Measurements from ENCODE around the gene ATXN1. TPM values are rescaled to one million over a fixed set of nuclear protein-coding genes. Genes with fewer than 3 reads are reported as not detected.

Gene ATXN1
- total RNA-seq, 2 donors from 2014 or later: 56.4 to 103 TPM

- ATAC-seq (no peak), DNase-seq (ENCODE audit: low spot score) (no peak)
- Mint-ChIP-seq H3K4me3 (no peak overlapping the region), H3K9me3 (no peaks in the 10 kb centered on the region), H3K27me3 (no peaks in the 10 kb centered on the region), H3K4me1 (ENCODE audit: low read depth in 2 of 2) (peaks cover 0 to 8% of the 10 kb centered on the region in 2 donors), H3K27ac (no peak overlapping the region), H3K36me3 (no peaks in the 10 kb centered on the region)
Observed at GRCh38 chr6:16375843-16376242, 385.4 kb downstream of the ATXN1 start.

- H3K27me3 Mint-ChIP-seq: no peaks in the 10 kb centered on the region
- no peak for ATAC-seq
- no peaks in the 10 kb centered on the region for H3K36me3 Mint-ChIP-seq
- peaks cover 0 to 8% of the 10 kb centered on the region in 2 donors for H3K4me1 Mint-ChIP-seq (ENCODE audit: low read depth in 2 of 2)
- no peaks in the 10 kb centered on the region for H3K9me3 Mint-ChIP-seq
- no peak for DNase-seq (ENCODE audit: low spot score)
- no peak overlapping the region for H3K27ac Mint-ChIP-seq
- H3K4me3 Mint-ChIP-seq: no peak overlapping the region
Observed at GRCh38 chr6:16375206-16375605, 386.1 kb downstream of the ATXN1 start.

GRCh38 chr6:16374461-16375200, 386.6 kb downstream of the ATXN1 start:
- no peaks in the 10 kb centered on the region for H3K27me3 Mint-ChIP-seq
- H3K4me3 Mint-ChIP-seq: no peak overlapping the region
- DNase-seq (ENCODE audit: low spot score): no peak
- no peaks in the 10 kb centered on the region for H3K9me3 Mint-ChIP-seq
- ATAC-seq: no peak
- no peaks in the 10 kb centered on the region for H3K36me3 Mint-ChIP-seq
- H3K27ac Mint-ChIP-seq: no peak overlapping the region
- H3K4me1 Mint-ChIP-seq (ENCODE audit: low read depth in 2 of 2): peaks cover 0 to 8% of the 10 kb centered on the region in 2 donors

GRCh38 chr6:16374016-16374415, 387.2 kb downstream of the ATXN1 start:
- Mint-ChIP-seq H3K4me3 (no peak overlapping the region), H3K9me3 (no peaks in the 10 kb centered on the region), H3K27me3 (no peaks in the 10 kb centered on the region), H3K27ac (no peak overlapping the region), H3K4me1 (ENCODE audit: low read depth in 2 of 2) (peaks cover 0 to 8% of the 10 kb centered on the region in 2 donors), H3K36me3 (no peaks in the 10 kb centered on the region)
- no peak for ATAC-seq
- no peak for DNase-seq (ENCODE audit: low spot score)

- H3K4me1 Mint-ChIP-seq (ENCODE audit: low read depth in 2 of 2): peaks cover 0 to 4% of the 10 kb centered on the region in 2 donors
- no peak for DNase-seq (ENCODE audit: low spot score)
- H3K36me3 Mint-ChIP-seq: no peaks in the 10 kb centered on the region
- H3K4me3 Mint-ChIP-seq: no peak overlapping the region
- H3K27ac Mint-ChIP-seq: no peak overlapping the region
- H3K9me3 Mint-ChIP-seq: no peaks in the 10 kb centered on the region
- ATAC-seq: no peak
- no peaks in the 10 kb centered on the region for H3K27me3 Mint-ChIP-seq
Observed at GRCh38 chr6:16372029-16372776, 389.1 kb downstream of the ATXN1 start.

- H3K36me3 Mint-ChIP-seq: no peaks in the 10 kb centered on the region
- no peaks in the 10 kb centered on the region for H3K4me1 Mint-ChIP-seq (ENCODE audit: low read depth in 2 of 2)
- no peaks in the 10 kb centered on the region for H3K9me3 Mint-ChIP-seq
- DNase-seq (ENCODE audit: low spot score): no peak
- H3K27me3 Mint-ChIP-seq: no peaks in the 10 kb centered on the region
- no peak overlapping the region for H3K4me3 Mint-ChIP-seq
- H3K27ac Mint-ChIP-seq: no peak overlapping the region
- no peak for ATAC-seq
Observed at GRCh38 chr6:16371401-16371800, 389.9 kb downstream of the ATXN1 start.

GRCh38 chr6:16370943-16371342, 390.3 kb downstream of the ATXN1 start:
- Mint-ChIP-seq H3K4me1 (ENCODE audit: low read depth in 2 of 2) (no peaks in the 10 kb centered on the region), H3K27ac (no peak overlapping the region), H3K9me3 (no peaks in the 10 kb centered on the region), H3K4me3 (no peak overlapping the region), H3K36me3 (no peaks in the 10 kb centered on the region), H3K27me3 (no peaks in the 10 kb centered on the region)
- no peak for DNase-seq (ENCODE audit: low spot score)
- ATAC-seq: no peak

- Mint-ChIP-seq H3K4me1 (ENCODE audit: low read depth in 2 of 2) (no peaks in the 10 kb centered on the region), H3K4me3 (no peak overlapping the region), H3K36me3 (no peaks in the 10 kb centered on the region), H3K27me3 (no peaks in the 10 kb centered on the region), H3K27ac (no peak overlapping the region), H3K9me3 (no peaks in the 10 kb centered on the region)
- ATAC-seq (no peak), DNase-seq (ENCODE audit: low spot score) (no peak)
Observed at GRCh38 chr6:16369989-16370388, 391.3 kb downstream of the ATXN1 start.

- no peaks in the 10 kb centered on the region for H3K36me3 Mint-ChIP-seq
- no peak overlapping the region for H3K4me3 Mint-ChIP-seq
- H3K9me3 Mint-ChIP-seq: no peaks in the 10 kb centered on the region
- DNase-seq (ENCODE audit: low spot score): no peak
- no peaks in the 10 kb centered on the region for H3K4me1 Mint-ChIP-seq (ENCODE audit: low read depth in 2 of 2)
- no peaks in the 10 kb centered on the region for H3K27me3 Mint-ChIP-seq
- no peak overlapping the region for H3K27ac Mint-ChIP-seq
- no peak for ATAC-seq
Observed at GRCh38 chr6:16369140-16369745, 392.0 kb downstream of the ATXN1 start.

- no peak overlapping the region for H3K27ac Mint-ChIP-seq
- ATAC-seq (no peak), DNase-seq (ENCODE audit: low spot score) (no peak)
- no peaks in the 10 kb centered on the region for H3K36me3 Mint-ChIP-seq
- no peak overlapping the region for H3K4me3 Mint-ChIP-seq
- no peaks in the 10 kb centered on the region for H3K9me3 Mint-ChIP-seq
- H3K4me1 Mint-ChIP-seq (ENCODE audit: low read depth in 2 of 2): no peaks in the 10 kb centered on the region
- H3K27me3 Mint-ChIP-seq: no peaks in the 10 kb centered on the region
Observed at GRCh38 chr6:16367571-16367970, 393.7 kb downstream of the ATXN1 start.

GRCh38 chr6:16363749-16364148, 397.5 kb downstream of the ATXN1 start:
- ATAC-seq (no peak), DNase-seq (ENCODE audit: low spot score) (no peak)
- no peaks in the 10 kb centered on the region for H3K36me3 Mint-ChIP-seq
- H3K27me3 Mint-ChIP-seq: no peaks in the 10 kb centered on the region
- H3K27ac Mint-ChIP-seq: no peak overlapping the region
- no peaks in the 10 kb centered on the region for H3K9me3 Mint-ChIP-seq
- H3K4me3 Mint-ChIP-seq: no peak overlapping the region
- no peaks in the 10 kb centered on the region for H3K4me1 Mint-ChIP-seq (ENCODE audit: low read depth in 2 of 2)

- Mint-ChIP-seq H3K9me3 (no peaks in the 10 kb centered on the region), H3K27ac (no peak overlapping the region), H3K4me1 (ENCODE audit: low read depth in 2 of 2) (no peaks in the 10 kb centered on the region), H3K4me3 (no peak overlapping the region), H3K36me3 (no peaks in the 10 kb centered on the region), H3K27me3 (no peaks in the 10 kb centered on the region)
- ATAC-seq: no peak
- DNase-seq (ENCODE audit: low spot score): no peak
Observed at GRCh38 chr6:16362819-16363589, 398.3 kb downstream of the ATXN1 start.

GRCh38 chr6:16362296-16362695, 399.0 kb downstream of the ATXN1 start:
- H3K27me3 Mint-ChIP-seq: no peaks in the 10 kb centered on the region
- H3K9me3 Mint-ChIP-seq: no peaks in the 10 kb centered on the region
- no peak for DNase-seq (ENCODE audit: low spot score)
- no peak overlapping the region for H3K27ac Mint-ChIP-seq
- no peak overlapping the region for H3K4me3 Mint-ChIP-seq
- H3K4me1 Mint-ChIP-seq (ENCODE audit: low read depth in 2 of 2): no peaks in the 10 kb centered on the region
- H3K36me3 Mint-ChIP-seq: no peaks in the 10 kb centered on the region
- no peak for ATAC-seq

- Mint-ChIP-seq H3K27me3 (no peaks in the 10 kb centered on the region), H3K36me3 (no peaks in the 10 kb centered on the region), H3K4me1 (ENCODE audit: low read depth in 2 of 2) (no peaks in the 10 kb centered on the region), H3K27ac (no peak overlapping the region), H3K9me3 (no peaks in the 10 kb centered on the region), H3K4me3 (no peak overlapping the region)
- ATAC-seq (no peak), DNase-seq (ENCODE audit: low spot score) (no peak)
Observed at GRCh38 chr6:16361861-16362260, 399.4 kb downstream of the ATXN1 start.

Measured in natural killer cell treated with Interleukin-12 subunit alpha and Interleukin-12 subunit beta and Interleukin-15 and Interleukin-18, amount 100 ng/mL, for 72 hours (primary cell).